Heart right ventricle (tissue), 16 donors: ENCODE data around the gene PPP5C. TPM values are rescaled to one million over a fixed set of nuclear protein-coding genes. Genes with fewer than 3 reads are reported as not detected.

Experiments
- ATAC-seq, 8 donors: fragments of 200-7000 bp; cut with Tn5 transposase; one replicate each; pipeline ENCODE4 v1.9.1; 2020; ENCODE audit warnings: mild to moderate bottlenecking in 8 of 8, moderate library complexity in 8 of 8, moderate number of reproducible peaks in 1 of 8
- DNase-seq, 2 donors: peaks; one replicate each; pipeline ENCODE4 v3.0.0-alpha.2; 2020
- H3K27ac ChIP-seq, 10 donors: fragments of 200-600 bp; sonication (generic) in 2 of 10; one replicate each; pipeline versions ENCODE4 v1.5.0 to v1.8.0; 2020 to 2022; ENCODE audit warnings: mild to moderate bottlenecking in 3 of 10
- H3K27me3 ChIP-seq, 7 donors: fragments of 200-600 bp; one replicate each; pipeline ENCODE4 v1.8.0; 2021 to 2022; ENCODE audit warnings: mild to moderate bottlenecking in 2 of 7
- H3K36me3 ChIP-seq, 9 donors: fragments of 200-600 bp; sonication (generic) in 1 of 9; one replicate each; pipeline versions ENCODE4 v1.5.0 to v1.8.0; 2020 to 2022; ENCODE audit warnings: mild to moderate bottlenecking in 2 of 9
- H3K4me1 ChIP-seq, 9 donors: fragments of 200-600 bp; sonication (generic) in 1 of 9; one replicate each; pipeline versions ENCODE4 v1.5.0 to v1.8.0; 2020 to 2022; ENCODE audit warnings: mild to moderate bottlenecking in 4 of 9
- H3K4me3 ChIP-seq, 10 donors: fragments of 200-600 bp; sonication (generic) in 2 of 10; one replicate each; pipeline versions ENCODE4 v1.5.0 to v1.8.0; 2020 to 2022; ENCODE audit warnings: mild to moderate bottlenecking in 7 of 10, moderate library complexity in 2 of 10
- H3K9me3 ChIP-seq, 11 donors: fragments of 200-600 bp in 10 of 11; sonication (generic) in 2 of 11; one replicate each; pipeline versions ENCODE4 v1.5.0 to v1.8.0; 2013 to 2022; ENCODE audit warnings: mild to moderate bottlenecking in 2 of 11, control low read depth in 1 of 11, moderate library complexity in 1 of 11
- WGBS, 2 donors: extraction: QIAGEN DNeasy Blood & Tissue Kit; methylation state at CpG; one replicate each; pipeline ENCODE4 v1.1.7; 2013; ENCODE audit warnings: inconsistent platforms in 1 of 2; 5-methylcytosine and 5-hydroxymethylcytosine counted together
- intact Hi-C, 10 donors: fragments of 100-400 bp; cut with DNase I; formaldehyde crosslinking; loops; one replicate each; pipeline versions ENCODE4 v1.11.1 to v1.14.2; 2022
- polyA plus RNA-seq, 2 donors: library from polyadenylated mRNA; stranded (reverse); fragments of 200-250 nt; gene quantifications; one replicate each; pipeline ENCODE4 v1.2.3, GENCODE V29; 2013
- total RNA-seq, 10 donors: library from RNA; stranded (reverse); fragmentation: NEBNext Ultra II Directional in 3 of 10; extraction: Animal tissue kit (Norgen Biotek cat#: 25700) in 3 of 10; gene quantifications; one replicate each; pipeline versions ENCODE4 v1.2.1 to v1.2.4, GENCODE V29; 2021 to 2023
- TF ChIP-seq, protein P1 (sequence below), 9 donors: fragments of 200-600 bp; sonication (generic) in 2 of 9; IDR thresholded peaks; one replicate each; pipeline versions ENCODE4 v1.5.0 to v1.8.0; 2021 to 2022; ENCODE audit warnings: antibody characterized with exemption in 9 of 9, mild to moderate bottlenecking in 5 of 9, moderate library complexity in 1 of 9
- donor health status: Arrhythmogenic right ventricular cardiomyopathy.
- donor health status: ischemic (EF 13 %, LVEDD 7.1; RV severe dilation, severe dysfunction).
- donor health status: healthy with polysubstance abuse.
- donor health status: DM: no; HTN: yes; CAD: no.
- donor health status: DM: no; HTN: no; CAD: no.
- donor health status: ischemic (EF 25% LVEDD 6.9; RV normal size, moderate dysfunction).
- donor health status: ischemic (EF 25% LVEDD 5.7; RV mildly dilated, moderate dysfunction).
- donor health status: healthy.
- donor health status: DM: yes; HTN: yes; CAD: no.
- donor health status: Ischemic cardiomyopathy.
- donor health status: ischemic (EF 35%, LVEDD 5.7; RV mildly dilated, moderate dysfunction).
- donor health status: nonischemic (EF 11% LVEDD 7.7; RV severe dilation, severe dysfunction).
- donor health status: DM: yes; HTN: yes; CAD: no.
- donor health status: PGD.
- donor health status: ischemic (EF 29% LVEDD 5.4; RV normal size, mild dysfunction).
- donor health status: nonischemic (EF 23%, LVEDD 6.1; RV moderate dilation, normal function).

PPP5C gene
- total and polyA plus RNA-seq, 12 donors = 51.6 to 89.5 (median 76.5) TPM

DNA sequence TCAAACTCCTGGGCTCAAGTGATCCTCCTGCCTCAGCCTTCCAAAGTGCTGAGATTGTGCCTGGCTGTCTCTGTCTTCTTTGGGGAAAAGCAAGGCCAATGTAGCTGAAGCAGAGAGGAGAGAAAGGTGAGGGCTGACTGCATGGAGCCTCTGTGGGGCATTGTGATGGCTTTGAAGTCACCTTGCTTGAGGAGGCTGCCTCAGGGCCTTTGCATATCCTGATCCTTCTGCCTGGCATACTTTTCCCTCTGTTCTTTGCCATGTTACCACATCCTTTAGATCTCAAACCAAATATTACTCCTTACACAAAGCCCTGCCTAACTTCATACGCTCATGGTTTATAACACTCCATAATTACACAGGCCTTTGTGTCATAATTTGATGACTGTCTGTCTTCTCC lies 9.4 kb upstream of the PPP5C start:
- no peaks in the 10 kb centered on the region for H3K4me1 ChIP-seq
- H3K36me3 ChIP-seq = peaks cover 0 to 98% (median 44%) of the 10 kb centered on the region in 9 donors
- no peak overlapping the region for H3K4me3 ChIP-seq
- H3K27me3 ChIP-seq = no peaks in the 10 kb centered on the region
- WGBS, 2 donors = 100% methylated on average over 1 of the region's 1 CpG
- intact Hi-C loops = loop anchor here in 1 of 10 donors (5.0 kb wide), 1 partner anchor 1020 kb away; no protein-coding TSS in a partner anchor
- DNase-seq (no peak), ATAC-seq (no peak)
- TF ChIP-seq, protein P1, sequence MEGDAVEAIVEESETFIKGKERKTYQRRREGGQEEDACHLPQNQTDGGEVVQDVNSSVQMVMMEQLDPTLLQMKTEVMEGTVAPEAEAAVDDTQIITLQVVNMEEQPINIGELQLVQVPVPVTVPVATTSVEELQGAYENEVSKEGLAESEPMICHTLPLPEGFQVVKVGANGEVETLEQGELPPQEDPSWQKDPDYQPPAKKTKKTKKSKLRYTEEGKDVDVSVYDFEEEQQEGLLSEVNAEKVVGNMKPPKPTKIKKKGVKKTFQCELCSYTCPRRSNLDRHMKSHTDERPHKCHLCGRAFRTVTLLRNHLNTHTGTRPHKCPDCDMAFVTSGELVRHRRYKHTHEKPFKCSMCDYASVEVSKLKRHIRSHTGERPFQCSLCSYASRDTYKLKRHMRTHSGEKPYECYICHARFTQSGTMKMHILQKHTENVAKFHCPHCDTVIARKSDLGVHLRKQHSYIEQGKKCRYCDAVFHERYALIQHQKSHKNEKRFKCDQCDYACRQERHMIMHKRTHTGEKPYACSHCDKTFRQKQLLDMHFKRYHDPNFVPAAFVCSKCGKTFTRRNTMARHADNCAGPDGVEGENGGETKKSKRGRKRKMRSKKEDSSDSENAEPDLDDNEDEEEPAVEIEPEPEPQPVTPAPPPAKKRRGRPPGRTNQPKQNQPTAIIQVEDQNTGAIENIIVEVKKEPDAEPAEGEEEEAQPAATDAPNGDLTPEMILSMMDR (IDR thresholded peaks at IDR 0.05) = no peak
- no peak overlapping the region for H3K27ac ChIP-seq
- no peaks in the 10 kb centered on the region for H3K9me3 ChIP-seq

DNA sequence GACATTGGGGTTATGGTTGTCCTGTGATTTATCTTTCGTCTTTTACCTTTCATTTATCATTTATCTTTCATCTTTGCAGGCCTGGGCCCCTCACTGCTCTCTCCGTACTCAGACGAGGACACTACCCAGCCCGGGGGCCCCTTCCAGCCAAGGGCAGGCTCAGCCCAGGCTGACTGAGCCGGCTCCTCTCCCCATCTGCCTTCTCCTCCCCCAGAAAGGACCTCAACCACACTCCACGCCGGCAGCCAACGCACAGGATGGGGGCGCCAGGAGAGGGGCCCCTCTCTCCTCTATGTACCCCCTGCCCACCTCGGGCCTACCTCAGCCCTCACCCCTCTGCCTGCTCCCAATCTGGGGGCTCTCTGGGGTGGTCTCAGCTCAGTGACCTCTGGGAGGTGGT lies 7.4 kb upstream of the PPP5C start:
- intact Hi-C loops = loop anchor here in 1 of 10 donors (5.0 kb wide), 1 partner anchor 1018 kb away; no protein-coding TSS in a partner anchor
- Histone ChIP-seq H3K36me3 (peaks cover 0 to 84% (median 44%) of the 10 kb centered on the region in 9 donors), H3K27ac (no peak overlapping the region), H3K9me3 (no peaks in the 10 kb centered on the region), H3K4me1 (no peaks in the 10 kb centered on the region), H3K27me3 (no peaks in the 10 kb centered on the region), H3K4me3 (no peak overlapping the region)
- TF ChIP-seq, protein P1 (IDR thresholded peaks at IDR 0.05) = no peak
- DNase-seq (no peak), ATAC-seq (peak in 1 of 8 donors; percentile 1)
- WGBS, 2 donors = 66 to 74% methylated on average over 10 of the region's 10 CpGs

DNA sequence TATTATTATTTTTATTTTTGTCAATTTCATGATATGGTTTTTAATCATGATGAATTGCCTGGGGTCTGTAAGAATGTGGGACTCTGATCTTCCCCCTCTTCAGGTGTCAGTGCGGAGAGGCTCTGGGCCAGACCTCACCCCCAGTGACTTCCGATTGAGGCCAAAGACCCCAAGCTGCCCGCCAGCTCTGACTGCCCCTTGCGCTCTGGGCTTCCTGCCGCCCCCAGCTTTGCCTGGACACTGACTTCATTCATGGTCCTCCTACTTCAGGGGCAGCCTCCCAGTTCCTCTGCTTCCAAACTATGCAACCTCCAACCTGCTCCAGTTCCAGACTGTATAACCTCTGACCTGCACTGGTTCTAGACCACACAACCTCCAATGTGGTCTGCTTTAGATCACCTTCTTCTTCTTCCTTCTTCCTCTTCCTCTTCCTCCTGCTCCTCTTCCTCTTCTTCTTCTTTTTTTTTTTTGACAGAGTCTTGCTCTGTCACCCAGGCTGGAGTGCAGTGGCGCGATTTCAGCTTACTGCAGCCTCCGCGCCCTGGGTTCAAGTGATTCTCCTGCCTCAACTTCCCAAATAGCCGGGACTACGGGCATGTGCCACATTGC lies 6.7 kb upstream of the PPP5C start:
- Histone ChIP-seq H3K9me3 (no peaks in the 10 kb centered on the region), H3K4me3 (no peak overlapping the region), H3K36me3 (peaks cover 0 to 76% (median 40%) of the 10 kb centered on the region in 9 donors), H3K4me1 (no peaks in the 10 kb centered on the region), H3K27ac (no peak overlapping the region), H3K27me3 (no peaks in the 10 kb centered on the region)
- TF ChIP-seq, protein P1 (IDR thresholded peaks at IDR 0.05) = no peak
- no peak for ATAC-seq
- intact Hi-C loops = loop anchor here in 2 of 10 donors (5.0 kb wide), 1 partner anchor 33 kb away; no protein-coding TSS in a partner anchor
- no peak for DNase-seq
- 94 to 96% methylated on average over 11 of the region's 11 CpGs for WGBS, 2 donors

DNA sequence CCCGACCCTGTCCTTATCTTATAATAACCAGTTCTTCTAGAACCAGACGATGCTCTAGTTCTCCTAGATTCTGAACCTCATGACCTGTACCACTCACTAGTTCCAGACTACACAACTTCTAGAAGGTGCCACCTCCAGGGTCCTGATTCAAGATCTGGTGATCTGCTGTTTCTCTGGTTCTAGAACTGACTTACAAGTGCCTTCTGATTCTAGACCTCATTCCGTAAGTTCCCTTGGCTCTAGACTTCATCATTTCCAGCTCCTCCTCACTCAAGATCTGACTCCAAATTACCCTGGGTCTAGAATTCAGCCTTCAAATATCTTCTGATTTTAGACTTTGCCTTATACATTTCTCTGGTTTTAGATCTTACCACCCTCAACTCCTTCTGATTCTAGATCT lies 5.0 kb upstream of the PPP5C start:
- peaks cover 0 to 59% (median 28%) of the 10 kb centered on the region in 9 donors for H3K36me3 ChIP-seq
- H3K27me3 ChIP-seq = no peaks in the 10 kb centered on the region
- H3K4me3 ChIP-seq = no peak overlapping the region
- TF ChIP-seq, protein P1 (IDR thresholded peaks at IDR 0.05) = no peak
- no peaks in the 10 kb centered on the region for H3K9me3 ChIP-seq
- WGBS, 2 donors = 85 to 86% methylated on average over 3 of the region's 3 CpGs
- no peak for DNase-seq
- intact Hi-C loops = loop anchor here in 2 of 10 donors (5.0 kb wide), 1 partner anchor 35 kb away; no protein-coding TSS in a partner anchor
- H3K27ac ChIP-seq = no peak overlapping the region
- no peak for ATAC-seq
- peaks cover 0 to 7% (median 5%) of the 10 kb centered on the region in 9 donors for H3K4me1 ChIP-seq
